Mesendoderm (in vitro differentiated cells): ENCODE measurements around the gene LHX2.

ENCODE experiments used
- DNase-seq: peaks from one replicate; pipeline ENCODE4 v3.0.0; 2013
- H2AK5ac ChIP-seq: 2 replicates; pipeline ENCODE4 v1.6.1; 2013; ENCODE audit warnings: low read length, inconsistent platforms
- H2BK120ac ChIP-seq: 2 replicates; pipeline ENCODE4 v1.6.1; 2013; ENCODE audit warnings: low read depth, mild to moderate bottlenecking, low read length, moderate library complexity, mixed read lengths
- H2BK15ac ChIP-seq: replicated peaks from 2 replicates; pipeline ENCODE4 v1.6.1; 2013; ENCODE audit warnings: low read depth, mild to moderate bottlenecking, moderate library complexity
- H2BK5ac ChIP-seq: 2 replicates; pipeline ENCODE4 v1.6.1; 2013; ENCODE audit warnings: low read length, inconsistent platforms
- H3K18ac ChIP-seq: 2 replicates; pipeline ENCODE4 v1.6.1; 2013; ENCODE audit warnings: mild to moderate bottlenecking, low read length, mixed read lengths
- H3K23ac ChIP-seq: one replicate; pipeline ENCODE4 v1.6.1; 2013; ENCODE audit warnings: low read length
- H3K27ac ChIP-seq: 2 replicates; pipeline ENCODE4 v1.5.1; 2013; ENCODE audit warnings: low read depth, mild to moderate bottlenecking, inconsistent platforms, low read length, moderate library complexity
- H3K27me3 ChIP-seq: 2 replicates; pipeline ENCODE4 v1.6.1; 2013; ENCODE audit warnings: low read length, control low read depth, mild to moderate bottlenecking, inconsistent platforms; ENCODE audit not compliant: insufficient read depth, poor library complexity
- H3K36me3 ChIP-seq: 2 replicates; pipeline ENCODE4 v1.6.1; 2013; ENCODE audit warnings: low read length, inconsistent platforms; ENCODE audit not compliant: control insufficient read depth, insufficient read depth
- H3K4ac ChIP-seq: one replicate; pipeline ENCODE4 v1.6.1; 2013; ENCODE audit warnings: low read depth, mild to moderate bottlenecking, low read length, moderate library complexity
- H3K4me1 ChIP-seq: 2 replicates; pipeline ENCODE4 v1.6.1; 2013; ENCODE audit warnings: low read depth, low read length, inconsistent platforms; ENCODE audit not compliant: control insufficient read depth
- H3K4me2 ChIP-seq: 2 replicates; pipeline ENCODE4 v1.6.1; 2013; ENCODE audit warnings: low read length
- H3K4me3 ChIP-seq: 2 replicates; pipeline ENCODE4 v1.5.1; 2013; ENCODE audit warnings: mild to moderate bottlenecking, low read length
- H3K56ac ChIP-seq: one replicate; pipeline ENCODE4 v1.6.1; 2013; ENCODE audit warnings: low read length
- H3K79me1 ChIP-seq: 2 replicates; pipeline ENCODE4 v1.6.1; 2013; ENCODE audit warnings: low read length, inconsistent platforms
- H3K79me2 ChIP-seq: 2 replicates; pipeline ENCODE4 v1.6.1; 2013; ENCODE audit warnings: mild to moderate bottlenecking, low read length; ENCODE audit not compliant: control insufficient read depth, insufficient read depth
- H3K9ac ChIP-seq: 2 replicates; pipeline ENCODE4 v1.6.1; 2013; ENCODE audit warnings: low read length, inconsistent platforms
- H4K5ac ChIP-seq: one replicate; pipeline ENCODE4 v1.6.1; 2013; ENCODE audit warnings: low read length
- H4K8ac ChIP-seq: one replicate; pipeline ENCODE4 v1.6.1; 2013; ENCODE audit warnings: low read depth, mild to moderate bottlenecking, control low read depth, low read length, moderate library complexity
- WGBS: extraction: QIAGEN DNeasy Blood & Tissue Kit; methylation state at CpG from one replicate; pipeline ENCODE4 v1.1.7; 2013; ENCODE audit warnings: low lambda C conversion rate, missing lambda C conversion rate; ENCODE audit not compliant: insufficient coverage; ENCODE audit errors: extremely low coverage; 5-methylcytosine and 5-hydroxymethylcytosine counted together

The LHX2 gene

GRCh38 chr9:124009531-124010217 lies 1.9 kb upstream of the LHX2 start:
- H4K8ac ChIP-seq = no peak overlapping the region

GRCh38 chr9:124010303-124010664 lies 1.3 kb upstream of the LHX2 start:
- H2AK5ac ChIP-seq = no peak overlapping the region
- H2BK5ac ChIP-seq = no peak overlapping the region
- peaks cover 4% of the 10 kb centered on the region for H3K4me1 ChIP-seq
- H3K79me2 ChIP-seq = no peaks in the 10 kb centered on the region
- no peak overlapping the region for H3K4ac ChIP-seq
- H3K23ac ChIP-seq = no peak overlapping the region
- peaks cover 70% of the 10 kb centered on the region for H3K27me3 ChIP-seq
- H4K8ac ChIP-seq = no peak overlapping the region
- H3K27ac ChIP-seq = no peak overlapping the region
- no peak overlapping the region for H4K5ac ChIP-seq
- no peaks in the 10 kb centered on the region for H3K79me1 ChIP-seq
- H3K56ac ChIP-seq = no peak overlapping the region
- H3K36me3 ChIP-seq = no peaks in the 10 kb centered on the region
- no peak overlapping the region for H2BK15ac ChIP-seq
- H3K18ac ChIP-seq = no peak overlapping the region
- no peak overlapping the region for H3K4me3 ChIP-seq
- no peak for DNase-seq
- H3K4me2 ChIP-seq = no peak overlapping the region
- H3K9ac ChIP-seq = no peak overlapping the region
- WGBS = no CpG with 5 or more reads among the region's 9 CpGs
- H2BK120ac ChIP-seq = no peak overlapping the region

More at GRCh38 chr9:124009531-124010217, 1.9 kb upstream of the LHX2 start:
- Histone ChIP-seq H3K23ac (no peak overlapping the region), H4K5ac (no peak overlapping the region), H3K9ac (no peak overlapping the region), H3K4me1 (peaks cover 6% of the 10 kb centered on the region), H3K18ac (no peak overlapping the region), H2BK5ac (no peak overlapping the region), H3K27ac (no peak overlapping the region), H3K4me3 (no peak overlapping the region), H3K36me3 (no peaks in the 10 kb centered on the region), H3K27me3 (peaks cover 67% of the 10 kb centered on the region), H3K79me1 (no peaks in the 10 kb centered on the region), H3K4ac (no peak overlapping the region), H3K79me2 (no peaks in the 10 kb centered on the region), H3K4me2 (no peak overlapping the region), H2BK120ac (no peak overlapping the region), H3K56ac (no peak overlapping the region), H2AK5ac (no peak overlapping the region), H2BK15ac (no peak overlapping the region)
- WGBS = no CpG with 5 or more reads among the region's 29 CpGs
- no peak for DNase-seq

DNA sequence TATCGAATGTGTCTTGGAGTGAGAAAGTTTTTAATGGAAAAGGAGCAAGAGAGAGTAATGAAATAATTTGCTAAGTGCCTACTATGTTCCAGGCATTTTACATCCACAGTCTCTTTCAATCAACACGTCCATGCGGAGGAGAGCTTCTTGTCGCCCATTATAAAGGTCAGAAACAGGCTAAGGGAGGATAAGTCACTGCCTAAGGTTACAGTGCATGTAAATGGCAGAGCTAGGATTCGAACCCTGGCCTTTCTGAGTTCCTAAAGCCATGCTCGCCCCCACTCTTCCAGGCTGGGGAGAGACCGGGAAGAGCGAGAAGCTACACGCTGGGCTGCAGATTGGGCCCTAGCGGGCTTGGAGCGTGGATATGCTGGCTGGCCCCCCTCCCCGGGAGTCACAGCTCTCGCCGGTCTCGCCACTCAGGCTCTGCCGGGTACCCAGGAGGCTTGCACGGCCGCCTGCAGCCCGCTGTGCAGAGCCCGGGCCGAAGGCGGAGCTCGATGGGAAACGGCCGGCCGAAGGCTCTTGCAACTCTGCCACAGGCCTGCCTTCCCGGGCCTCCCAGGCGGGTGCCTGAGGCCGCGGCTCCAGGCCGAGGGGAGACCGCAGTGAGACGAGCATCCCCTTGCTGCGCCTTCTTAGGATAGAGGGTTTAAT lies 775 bp upstream of the LHX2 start:
- WGBS = no CpG with 5 or more reads among the region's 34 CpGs
- no peak overlapping the region for H3K23ac ChIP-seq
- H2BK120ac ChIP-seq = no peak overlapping the region
- no peak overlapping the region for H3K18ac ChIP-seq
- no peaks in the 10 kb centered on the region for H3K79me2 ChIP-seq
- no peaks in the 10 kb centered on the region for H3K79me1 ChIP-seq
- H3K4ac ChIP-seq = no peak overlapping the region
- peak overlapping the region; percentile 37 for H3K56ac ChIP-seq
- peaks cover 4% of the 10 kb centered on the region for H3K4me1 ChIP-seq
- H4K8ac ChIP-seq = no peak overlapping the region
- H2BK5ac ChIP-seq = no peak overlapping the region
- H3K36me3 ChIP-seq = no peaks in the 10 kb centered on the region
- no peak overlapping the region for H4K5ac ChIP-seq
- peak overlapping the region; percentile 42 for H3K4me2 ChIP-seq
- no peak overlapping the region for H3K27ac ChIP-seq
- H2BK15ac ChIP-seq = no peak overlapping the region
- peaks cover 71% of the 10 kb centered on the region for H3K27me3 ChIP-seq
- DNase-seq = peak; percentile 74
- no peak overlapping the region for H3K4me3 ChIP-seq
- no peak overlapping the region for H2AK5ac ChIP-seq
- peak overlapping the region; percentile 20 for H3K9ac ChIP-seq

GRCh38 chr9:124012368-124013301 lies 1.1 kb downstream of the LHX2 start:
- H3K9ac ChIP-seq = peak overlapping the region; percentile 7
- H3K27ac ChIP-seq = no peak overlapping the region
- peak overlapping the region; percentile 61 for H3K23ac ChIP-seq
- H3K4me1 ChIP-seq = no peaks in the 10 kb centered on the region
- no peak overlapping the region for H3K4me3 ChIP-seq
- peak overlapping the region; percentile 63 for H3K56ac ChIP-seq
- H3K18ac ChIP-seq = no peak overlapping the region
- WGBS = no CpG with 5 or more reads among the region's 83 CpGs
- no peaks in the 10 kb centered on the region for H3K79me2 ChIP-seq
- no peak overlapping the region for H2BK5ac ChIP-seq
- no peaks in the 10 kb centered on the region for H3K36me3 ChIP-seq
- H3K4me2 ChIP-seq = peak overlapping the region; percentile 34
- H4K5ac ChIP-seq = no peak overlapping the region
- H2BK120ac ChIP-seq = no peak overlapping the region
- H2BK15ac ChIP-seq = no peak overlapping the region
- H3K4ac ChIP-seq = no peak overlapping the region
- no peak overlapping the region for H2AK5ac ChIP-seq
- no peaks in the 10 kb centered on the region for H3K79me1 ChIP-seq
- peak; percentile 43 for DNase-seq
- H3K27me3 ChIP-seq = peaks cover 84% of the 10 kb centered on the region
- H4K8ac ChIP-seq = no peak overlapping the region

- Histone ChIP-seq H3K27me3 (peaks cover 79% of the 10 kb centered on the region), H3K9ac (no peak overlapping the region), H3K4me1 (no peaks in the 10 kb centered on the region), H3K23ac (peak overlapping the region; percentile 80), H3K56ac (peak overlapping the region; percentile 49), H4K8ac (no peak overlapping the region), H3K79me2 (no peaks in the 10 kb centered on the region), H3K4ac (no peak overlapping the region), H3K4me3 (no peak overlapping the region), H2AK5ac (no peak overlapping the region), H2BK120ac (no peak overlapping the region), H2BK5ac (no peak overlapping the region), H3K36me3 (no peaks in the 10 kb centered on the region), H4K5ac (no peak overlapping the region), H3K18ac (no peak overlapping the region), H3K27ac (no peak overlapping the region), H3K79me1 (no peaks in the 10 kb centered on the region), H3K4me2 (peak overlapping the region; percentile 31), H2BK15ac (no peak overlapping the region)
- DNase-seq = peak; percentile 66
- WGBS = no CpG with 5 or more reads among the region's 40 CpGs
These were observed 2.0 kb downstream of the LHX2 start for GRCh38 chr9:124013309-124014210.
